H9 (cell line): Measurements from ENCODE around the gene PCDH9. TPM values are rescaled to one million over a fixed set of nuclear protein-coding genes. Genes with fewer than 3 reads are reported as not detected.

Experiments
- DNase-seq: peaks from one replicate; pipeline ENCODE4 v3.0.0-alpha.2; 2017
- H2AFZ ChIP-seq: one replicate; pipeline ENCODE4 v1.6.1; 2013; ENCODE audit warnings: mild to moderate bottlenecking, low read length, control low read depth, moderate library complexity
- H2AK5ac ChIP-seq: 2 replicates; pipeline ENCODE4 v1.6.1; 2013; ENCODE audit warnings: low read length, control low read depth, mixed read lengths; ENCODE audit not compliant: insufficient read length
- H2BK120ac ChIP-seq: one replicate; pipeline ENCODE4 v1.6.1; 2013; ENCODE audit warnings: low read depth, mild to moderate bottlenecking, low read length, control low read depth, inconsistent platforms; ENCODE audit not compliant: poor library complexity, severe bottlenecking
- H2BK12ac ChIP-seq: 2 replicates; pipeline ENCODE4 v1.6.1; 2013; ENCODE audit warnings: low read length, control low read depth, mixed read lengths, low read depth; ENCODE audit not compliant: insufficient read length
- H2BK15ac ChIP-seq: 2 replicates; pipeline ENCODE4 v1.6.1; 2013; ENCODE audit warnings: low read depth, low read length, control low read depth
- H2BK20ac ChIP-seq: one replicate; pipeline ENCODE4 v1.6.1; 2013; ENCODE audit warnings: low read depth, mild to moderate bottlenecking, low read length, control low read depth, inconsistent platforms; ENCODE audit not compliant: poor library complexity, severe bottlenecking
- H2BK5ac ChIP-seq: 2 replicates; pipeline ENCODE4 v1.6.1; 2013; ENCODE audit warnings: low read length, control low read depth, mixed read lengths; ENCODE audit not compliant: insufficient read length
- H3K14ac ChIP-seq: 2 replicates; pipeline ENCODE4 v1.6.1; 2013; ENCODE audit warnings: low read length, control low read depth; ENCODE audit not compliant: insufficient read depth
- H3K18ac ChIP-seq: 2 replicates; pipeline ENCODE4 v1.6.1; 2013; ENCODE audit warnings: low read depth, mild to moderate bottlenecking, mixed read lengths, low read length, control low read depth; ENCODE audit not compliant: insufficient read length
- H3K23ac ChIP-seq: 2 replicates; pipeline ENCODE4 v1.6.1; 2013; ENCODE audit warnings: low read length, control low read depth, mixed read lengths, low read depth; ENCODE audit not compliant: insufficient read length
- H3K23me2 ChIP-seq: 2 replicates; pipeline ENCODE4 v1.6.1; 2013; ENCODE audit warnings: low read depth, mild to moderate bottlenecking, mixed read lengths, low read length, control low read depth; ENCODE audit not compliant: insufficient read length, poor library complexity, severe bottlenecking
- H3K27ac ChIP-seq: 2 replicates; pipeline ENCODE4 v1.5.1; 2013; ENCODE audit warnings: low read length, control low read depth, mixed read lengths, low read depth; ENCODE audit not compliant: insufficient read length
- H3K27me3 ChIP-seq: 2 replicates; pipeline ENCODE4 v1.6.1; 2013; ENCODE audit warnings: low read length, control low read depth, inconsistent platforms; ENCODE audit not compliant: insufficient read depth
- H3K4ac ChIP-seq: 2 replicates; pipeline ENCODE4 v1.6.1; 2013; ENCODE audit warnings: low read depth, mild to moderate bottlenecking, control low read depth, inconsistent platforms, low read length, moderate library complexity
- H3K4me1 ChIP-seq: 2 replicates; pipeline ENCODE4 v1.6.1; 2013; ENCODE audit warnings: low read length, control low read depth, inconsistent platforms; ENCODE audit not compliant: insufficient read depth
- H3K4me2 ChIP-seq: 2 replicates; pipeline ENCODE4 v1.6.1; 2013; ENCODE audit warnings: low read length, control low read depth, mixed read lengths; ENCODE audit not compliant: insufficient read length, insufficient read depth
- H3K56ac ChIP-seq: 2 replicates; pipeline ENCODE4 v1.6.1; 2013; ENCODE audit warnings: low read depth, mild to moderate bottlenecking, mixed read lengths, low read length, control low read depth; ENCODE audit not compliant: insufficient read length
- H3K79me1 ChIP-seq: 2 replicates; pipeline ENCODE4 v1.6.1; 2013; ENCODE audit warnings: low read depth, mild to moderate bottlenecking, moderate library complexity, low read length, control low read depth, inconsistent platforms; ENCODE audit not compliant: insufficient read depth, poor library complexity, severe bottlenecking
- H3K79me2 ChIP-seq: 2 replicates; pipeline ENCODE4 v1.6.1; 2013; ENCODE audit warnings: low read length, control low read depth, inconsistent platforms; ENCODE audit not compliant: insufficient read depth
- H3K9ac ChIP-seq: 2 replicates; pipeline ENCODE4 v1.6.1; 2013; ENCODE audit warnings: low read length, control low read depth, mixed read lengths; ENCODE audit not compliant: insufficient read length; ENCODE audit errors: extremely low read depth
- H3K9me3 ChIP-seq: one replicate; pipeline ENCODE4 v1.6.1; 2013; ENCODE audit warnings: low read depth, low read length, inconsistent platforms; ENCODE audit not compliant: control insufficient read depth
- H3T11ph ChIP-seq: one replicate; pipeline ENCODE4 v1.6.1; 2013; ENCODE audit warnings: mild to moderate bottlenecking, low read length, control low read depth, inconsistent platforms
- H4K20me1 ChIP-seq: one replicate; pipeline ENCODE4 v1.6.1; 2013; ENCODE audit not compliant: control insufficient read depth, insufficient read length, insufficient read depth
- H4K5ac ChIP-seq: 2 replicates; pipeline ENCODE4 v1.6.1; 2013; ENCODE audit warnings: low read depth, mild to moderate bottlenecking, mixed read lengths, low read length, control low read depth; ENCODE audit not compliant: insufficient read length
- H4K8ac ChIP-seq: replicated peaks from 2 replicates; pipeline ENCODE4 v1.6.1; 2013; ENCODE audit warnings: low read length, control low read depth, mixed read lengths, low read depth; ENCODE audit not compliant: insufficient read length
- H4K91ac ChIP-seq: 2 replicates; pipeline ENCODE4 v1.6.1; 2013; ENCODE audit warnings: low read depth, mild to moderate bottlenecking, moderate library complexity, mixed read lengths, low read length, control low read depth; ENCODE audit not compliant: insufficient read length
- H3K27ac Mint-ChIP-seq, 3 experiments: 2 replicates in 2 of 3; 3 replicates in 1 of 3; pipeline ENCODE4 v1.8.0; 2020 to 2021; ENCODE audit warnings: mixed read lengths in 3 of 3, mild to moderate bottlenecking in 1 of 3, moderate library complexity in 1 of 3
- H3K27me3 Mint-ChIP-seq: 2 replicates; pipeline ENCODE4 v1.8.0; 2021; ENCODE audit warnings: low read depth, mild to moderate bottlenecking, moderate library complexity, mixed read lengths
- H3K36me3 Mint-ChIP-seq, 3 experiments: 2 replicates in 2 of 3; 3 replicates in 1 of 3; pipeline ENCODE4 v1.8.0; 2020 to 2021; ENCODE audit warnings: low read depth in 3 of 3, mixed read lengths in 3 of 3; ENCODE audit not compliant: insufficient read depth in 1 of 3
- H3K4me1 Mint-ChIP-seq, 2 experiments: 2 replicates each; pipeline ENCODE4 v1.8.0; 2020; ENCODE audit warnings: mixed read lengths in 2 of 2
- H3K4me3 Mint-ChIP-seq, 2 experiments: 2 replicates in 1 of 2; 3 replicates in 1 of 2; pipeline ENCODE4 v1.8.0; 2020 to 2021; ENCODE audit warnings: mild to moderate bottlenecking in 2 of 2, mixed read lengths in 2 of 2, moderate library complexity in 1 of 2
- H3K9me3 Mint-ChIP-seq, 2 experiments: 2 replicates in 1 of 2; 3 replicates in 1 of 2; pipeline ENCODE4 v1.8.0; 2020; ENCODE audit warnings: mild to moderate bottlenecking in 2 of 2, mixed read lengths in 2 of 2, moderate library complexity in 1 of 2
- WGBS: extraction: QIAGEN DNeasy Blood & Tissue Kit; methylation state at CpG from one replicate; pipeline ENCODE4 v1.1.7; 2013; ENCODE audit warnings: missing lambda C conversion rate, low lambda C conversion rate, mixed read lengths; ENCODE audit not compliant: insufficient read length; ENCODE audit errors: extremely low coverage; 5-methylcytosine and 5-hydroxymethylcytosine counted together
- total RNA-seq: library from RNA; stranded (reverse); gene quantifications from 2 replicates; pipeline ENCODE4 v1.2.1, GENCODE V29; 2021
- TF ChIP-seq, protein P1 (sequence below): fragments of 200-600 bp; sonication (generic); conservative IDR thresholded peaks from 3 replicates; pipeline ENCODE4 v1.8.0; 2021; ENCODE audit warnings: antibody characterized with exemption, mild to moderate bottlenecking

The PCDH9 gene
- total RNA-seq, 1 experiment from 2014 or later: 0.11 TPM

DNA sequence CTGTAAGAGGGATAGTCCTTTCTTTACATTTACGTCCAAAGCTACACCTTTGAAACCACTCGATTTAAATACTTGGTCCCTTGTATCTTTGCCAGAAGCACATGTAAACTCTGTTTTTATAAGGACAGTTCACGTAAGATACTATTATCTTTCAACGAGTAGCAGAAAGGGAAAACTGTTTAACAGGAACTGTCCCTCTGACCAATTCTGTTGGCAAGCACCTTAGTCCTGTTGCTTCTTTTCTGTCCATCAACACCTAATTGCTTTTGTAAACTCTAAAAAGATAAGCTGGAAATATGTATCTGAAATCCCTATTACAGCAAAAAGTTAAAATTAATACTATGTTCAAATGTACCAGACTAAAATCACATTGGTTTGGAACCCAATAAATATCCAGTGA, 37.4 kb downstream of the PCDH9 start:
- no peak overlapping the region for H3T11ph ChIP-seq
- H2BK15ac ChIP-seq: no peak overlapping the region
- H2BK5ac ChIP-seq: no peak overlapping the region
- H2BK120ac ChIP-seq: no peak overlapping the region
- H4K20me1 ChIP-seq: no peaks in the 10 kb centered on the region
- H2AK5ac ChIP-seq: no peak overlapping the region
- no peak overlapping the region for H3K18ac ChIP-seq
- H4K8ac ChIP-seq: no peak overlapping the region
- Mint-ChIP-seq H3K4me1 (peaks cover 3% of the 10 kb centered on the region in 2 experiments; a peak in 3 of 4 replicates), H3K27ac (no peak overlapping the region), H3K9me3 (no peaks in the 10 kb centered on the region), H3K36me3 (no peaks in the 10 kb centered on the region), H3K4me3 (no peak overlapping the region), H3K27me3 (peaks cover 19% of the 10 kb centered on the region)
- H3K9me3 ChIP-seq: no peaks in the 10 kb centered on the region
- TF ChIP-seq, protein P1, sequence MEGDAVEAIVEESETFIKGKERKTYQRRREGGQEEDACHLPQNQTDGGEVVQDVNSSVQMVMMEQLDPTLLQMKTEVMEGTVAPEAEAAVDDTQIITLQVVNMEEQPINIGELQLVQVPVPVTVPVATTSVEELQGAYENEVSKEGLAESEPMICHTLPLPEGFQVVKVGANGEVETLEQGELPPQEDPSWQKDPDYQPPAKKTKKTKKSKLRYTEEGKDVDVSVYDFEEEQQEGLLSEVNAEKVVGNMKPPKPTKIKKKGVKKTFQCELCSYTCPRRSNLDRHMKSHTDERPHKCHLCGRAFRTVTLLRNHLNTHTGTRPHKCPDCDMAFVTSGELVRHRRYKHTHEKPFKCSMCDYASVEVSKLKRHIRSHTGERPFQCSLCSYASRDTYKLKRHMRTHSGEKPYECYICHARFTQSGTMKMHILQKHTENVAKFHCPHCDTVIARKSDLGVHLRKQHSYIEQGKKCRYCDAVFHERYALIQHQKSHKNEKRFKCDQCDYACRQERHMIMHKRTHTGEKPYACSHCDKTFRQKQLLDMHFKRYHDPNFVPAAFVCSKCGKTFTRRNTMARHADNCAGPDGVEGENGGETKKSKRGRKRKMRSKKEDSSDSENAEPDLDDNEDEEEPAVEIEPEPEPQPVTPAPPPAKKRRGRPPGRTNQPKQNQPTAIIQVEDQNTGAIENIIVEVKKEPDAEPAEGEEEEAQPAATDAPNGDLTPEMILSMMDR: no peak
- H4K91ac ChIP-seq: no peak overlapping the region
- no peaks in the 10 kb centered on the region for H3K23me2 ChIP-seq
- H2BK20ac ChIP-seq: no peak overlapping the region
- no peaks in the 10 kb centered on the region for H3K4me1 ChIP-seq
- H3K27me3 ChIP-seq: no peaks in the 10 kb centered on the region
- no peaks in the 10 kb centered on the region for H3K79me1 ChIP-seq
- H3K9ac ChIP-seq: no peak overlapping the region
- H3K27ac ChIP-seq: no peak overlapping the region
- H2BK12ac ChIP-seq: no peak overlapping the region
- H3K79me2 ChIP-seq: no peaks in the 10 kb centered on the region
- no peak overlapping the region for H3K4ac ChIP-seq
- H3K23ac ChIP-seq: no peak overlapping the region
- H3K56ac ChIP-seq: no peak overlapping the region
- no peak overlapping the region for H3K4me2 ChIP-seq
- no peak overlapping the region for H3K14ac ChIP-seq
- H4K5ac ChIP-seq: no peak overlapping the region
- no CpG with 5 or more reads among the region's 4 CpGs for WGBS
- no peak for DNase-seq
- no peak overlapping the region for H2AFZ ChIP-seq
